Vagina (tissue), 2 donors: ENCODE data around the gene STIM1.

Experiments used
- CTCF ChIP-seq, 3 experiments: fragments of 450-650 bp in 2 of 3; fragments of 200-600 bp in 1 of 3; sonication (generic) in 1 of 3; IDR thresholded peaks; one replicate each; pipeline ENCODE4 v1.5.1; 2017 to 2019; ENCODE audit warnings: antibody characterized with exemption in 3 of 3, mild to moderate bottlenecking in 2 of 3, moderate library complexity in 2 of 3
- POLR2A ChIP-seq, 2 donors: fragments of 450-650 bp; IDR thresholded peaks; one replicate each; pipeline ENCODE4 v1.6.1; 2017; ENCODE audit warnings: antibody characterized with exemption in 2 of 2, mild to moderate bottlenecking in 2 of 2, moderate library complexity in 2 of 2
- POLR2AphosphoS5 ChIP-seq, 2 donors: sonication (generic); formaldehyde crosslinking; IDR thresholded peaks; one replicate each; pipeline ENCODE4 v1.9.0; 2017; ENCODE audit warnings: antibody characterized with exemption in 2 of 2, mild to moderate bottlenecking in 2 of 2, low read depth in 1 of 2; ENCODE audit not compliant: insufficient read depth in 1 of 2

- TF ChIP-seq CTCF (IDR thresholded peaks at IDR 0.05), result no peak
- TF ChIP-seq POLR2AphosphoS5 (IDR thresholded peaks at IDR 0.05; ENCODE audit: insufficient read depth in 1 of 2, low read depth in 1 of 2), result no peak
- TF ChIP-seq POLR2A (IDR thresholded peaks at IDR 0.05), result no peak
Measured at GRCh38 chr11:3860375-3860774, 4.9 kb downstream of the STIM1 start.
